Heart left ventricle (tissue), 16 donors: ENCODE measurements around the gene BTN3A1. TPM values are rescaled to one million over a fixed set of nuclear protein-coding genes. Genes with fewer than 3 reads are reported as not detected.

ENCODE experiments used
- ATAC-seq, 4 donors: fragments of 200-7000 bp; cut with Tn5 transposase; one replicate each; pipeline ENCODE4 v1.9.1; 2020 to 2022; ENCODE audit warnings: moderate library complexity in 4 of 4, mild to moderate bottlenecking in 3 of 4, moderate number of reproducible peaks in 1 of 4
- DNase-seq, 5 donors: peaks; one replicate each; pipeline ENCODE4 v3.0.0-alpha.2; 2020
- H3K27ac ChIP-seq, 12 donors: fragments of 200-600 bp; sonication (generic) in 4 of 12; one replicate each; pipeline versions ENCODE4 v1.5.0 to v1.8.0; 2016 to 2022; ENCODE audit warnings: mild to moderate bottlenecking in 2 of 12
- H3K27me3 ChIP-seq, 9 donors: fragments of 200-600 bp; sonication (generic) in 2 of 9; one replicate each; pipeline versions ENCODE4 v1.5.1 to v1.8.0; 2016 to 2022; ENCODE audit warnings: mild to moderate bottlenecking in 3 of 9
- H3K36me3 ChIP-seq, 9 donors: fragments of 200-600 bp; sonication (generic) in 2 of 9; one replicate each; pipeline versions ENCODE4 v1.5.0 to v1.8.0; 2018 to 2022; ENCODE audit warnings: mild to moderate bottlenecking in 2 of 9
- H3K4me1 ChIP-seq, 12 donors: fragments of 200-600 bp; sonication (generic) in 4 of 12; one replicate each; pipeline versions ENCODE4 v1.5.0 to v1.8.0; 2016 to 2022; ENCODE audit warnings: mild to moderate bottlenecking in 3 of 12
- H3K4me3 ChIP-seq, 12 donors: fragments of 200-600 bp; sonication (generic) in 4 of 12; one replicate each; pipeline versions ENCODE4 v1.5.0 to v1.8.0; 2017 to 2022; ENCODE audit warnings: mild to moderate bottlenecking in 9 of 12, moderate library complexity in 4 of 12
- H3K9me3 ChIP-seq, 12 donors: fragments of 200-600 bp; sonication (generic) in 4 of 12; one replicate each; pipeline versions ENCODE4 v1.5.0 to v1.8.0; 2016 to 2022; ENCODE audit warnings: mild to moderate bottlenecking in 1 of 12
- CTCF ChIP-seq, 12 donors: fragments of 200-600 bp; sonication (generic) in 4 of 12; IDR thresholded peaks; one replicate each; pipeline versions ENCODE4 v1.5.0 to v1.8.0; 2018 to 2022; ENCODE audit warnings: antibody characterized with exemption in 12 of 12, mild to moderate bottlenecking in 5 of 12
- POLR2A ChIP-seq, 2 donors: fragments of 450-650 bp; IDR thresholded peaks; one replicate each; pipeline ENCODE4 v1.6.1; 2017; ENCODE audit warnings: antibody characterized with exemption in 2 of 2, mild to moderate bottlenecking in 2 of 2, moderate library complexity in 2 of 2
- WGBS, 4 donors: extraction: QIAGEN DNeasy Blood & Tissue Kit in 2 of 4; methylation state at CpG; one replicate each; pipeline versions ENCODE4 v1.1.5 to v1.1.7; 2013 to 2018; 5-methylcytosine and 5-hydroxymethylcytosine counted together
- intact Hi-C, 10 donors: fragments of 100-400 bp; cut with DNase I; formaldehyde crosslinking; loops; one replicate each; pipeline versions ENCODE4 v1.11.1 to v1.14.2; 2022
- polyA plus RNA-seq, 2 donors: library from polyadenylated mRNA; stranded (reverse); fragments of 200-250 nt; gene quantifications; one replicate each; pipeline ENCODE4 v1.2.3, GENCODE V29; 2013
- total RNA-seq, 9 donors: library from RNA; depleted of rRNA in 2 of 9; stranded (reverse); fragments of >200 nt in 2 of 9; fragmentation: NEBNext Ultra II Directional in 3 of 9; extraction: Animal tissue kit (Norgen Biotek cat#: 25700) in 3 of 9; gene quantifications; one replicate each; pipeline versions ENCODE4 v1.1.0 to v1.2.4, GENCODE V29; 2016 to 2023
- donor health status: ischemic (EF 13 %, LVEDD 7.1; RV severe dilation, severe dysfunction).
- donor health status: healthy with polysubstance abuse.
- donor health status: DM: no; HTN: yes; CAD: no.
- donor health status: DM: no; HTN: no; CAD: no.
- donor health status: ischemic (EF 25% LVEDD 6.9; RV normal size, moderate dysfunction).
- donor health status: ischemic (EF 25% LVEDD 5.7; RV mildly dilated, moderate dysfunction).
- donor health status: healthy.
- donor health status: DM: yes; HTN: yes; CAD: no.
- donor health status: ischemic (EF 35%, LVEDD 5.7; RV mildly dilated, moderate dysfunction).
- donor health status: nonischemic (EF 11% LVEDD 7.7; RV severe dilation, severe dysfunction).
- donor health status: DM: yes; HTN: yes; CAD: no.
- donor health status: PGD.
- donor health status: ischemic (EF 29% LVEDD 5.4; RV normal size, mild dysfunction).
- donor health status: nonischemic (EF 23%, LVEDD 6.1; RV moderate dilation, normal function).

BTN3A1 gene
- total and polyA plus RNA-seq, 11 donors, result 3.1 to 47.6 (median 5.8) TPM

GRCh38 chr6:26408828-26409730 is 7.0 kb downstream of the BTN3A1 start:
- WGBS, 4 donors, result 86 to 93% (median 91%) methylated on average over 10 of the region's 10 CpGs
- Histone ChIP-seq H3K4me3 (no peak overlapping the region), H3K27me3 (no peaks in the 10 kb centered on the region), H3K36me3 (peaks cover 0 to 91% (median 60%) of the 10 kb centered on the region in 9 donors), H3K27ac (no peak overlapping the region), H3K9me3 (no peaks in the 10 kb centered on the region), H3K4me1 (peaks cover 0 to 15% (median 0%) of the 10 kb centered on the region in 12 donors)
- DNase-seq (no peak), ATAC-seq (no peak)
- TF ChIP-seq CTCF (IDR thresholded peaks at IDR 0.05) (no peak), POLR2A (IDR thresholded peaks at IDR 0.05) (no peak)
- intact Hi-C loops, result loop anchor here in 1 of 10 donors (10.0 kb wide), 1 partner anchor 46 kb away; the partner anchor contains the start of gene BTN2A1

- Histone ChIP-seq H3K27ac (no peak overlapping the region), H3K36me3 (peaks cover 0 to 73% (median 50%) of the 10 kb centered on the region in 9 donors), H3K4me1 (no peaks in the 10 kb centered on the region), H3K9me3 (peaks cover 0 to 3% (median 0%) of the 10 kb centered on the region in 12 donors), H3K4me3 (no peak overlapping the region), H3K27me3 (no peaks in the 10 kb centered on the region)
- ATAC-seq, result no peak
- no peak for DNase-seq
- 84 to 94% (median 93%) methylated on average over 3 of the region's 3 CpGs for WGBS, 4 donors
- TF ChIP-seq POLR2A (IDR thresholded peaks at IDR 0.05), result no peak
- no peak for TF ChIP-seq CTCF (IDR thresholded peaks at IDR 0.05)
- intact Hi-C loops, result no loop called here
Observed at GRCh38 chr6:26411751-26412150, 9.7 kb downstream of the BTN3A1 start.

GRCh38 chr6:26412228-26412627 is 10.2 kb downstream of the BTN3A1 start:
- intact Hi-C loops, result no loop called here

More at GRCh38 chr6:26412228-26412627, 10.2 kb downstream of the BTN3A1 start:
- Histone ChIP-seq H3K4me1 (no peaks in the 10 kb centered on the region), H3K27me3 (no peaks in the 10 kb centered on the region), H3K36me3 (peaks cover 0 to 69% (median 45%) of the 10 kb centered on the region in 9 donors), H3K4me3 (no peak overlapping the region), H3K9me3 (peaks cover 0 to 8% (median 0%) of the 10 kb centered on the region in 12 donors), H3K27ac (no peak overlapping the region)
- no peak for ATAC-seq
- 62 to 74% (median 70%) methylated on average over 3 of the region's 3 CpGs for WGBS, 4 donors
- TF ChIP-seq POLR2A (IDR thresholded peaks at IDR 0.05) (no peak), CTCF (IDR thresholded peaks at IDR 0.05) (no peak)
- DNase-seq, result no peak
